OCI-LY7 (cell line): Measurements from ENCODE around the gene PIGA.

Source experiments
- CTCF ChIP-seq: fragments of 200-600 bp; sonication (generic); conservative IDR thresholded peaks from 2 replicates; pipeline ENCODE4 v1.5.1; 2014; ENCODE audit warnings: mild to moderate bottlenecking, antibody characterized with exemption, low read length, moderate library complexity, mixed read lengths
- EZH2phosphoT487 ChIP-seq: fragments of 200-600 bp; sonication (generic); IDR thresholded peaks from 2 replicates; pipeline ENCODE4 v1.6.1; 2018; ENCODE audit warnings: low read depth, borderline replicate concordance, mild to moderate bottlenecking, mixed run types, antibody characterized with exemption, low read length, moderate library complexity, mixed read lengths

- TF ChIP-seq CTCF (no peak), EZH2phosphoT487 (no peak)
These were observed 24.2 kb downstream of the PIGA start for GRCh38 chrX:15311119-15311518.
